Gastroesophageal sphincter (tissue), 3 donors: ENCODE measurements around the gene FBXO28.

ENCODE experiments used
- CTCF ChIP-seq, 4 experiments: fragments of 200-600 bp in 2 of 4; fragments of 450-650 bp in 2 of 4; sonication (generic) in 1 of 4; IDR thresholded peaks; one replicate each; pipeline ENCODE4 v1.5.1; 2017 to 2019; ENCODE audit warnings: antibody characterized with exemption in 4 of 4, mild to moderate bottlenecking in 2 of 4, moderate library complexity in 2 of 4
- EP300 ChIP-seq: sonication (generic); formaldehyde crosslinking; IDR thresholded peaks from one replicate; pipeline ENCODE4 v1.6.1; 2017; ENCODE audit warnings: antibody characterized with exemption, mild to moderate bottlenecking

GRCh38 chr1:224172229-224172628 lies 58.3 kb downstream of the FBXO28 start:
- no peak for TF ChIP-seq EP300
- no peak for TF ChIP-seq CTCF (IDR thresholded peaks at IDR 0.05)
